ENCODE data around the gene WDFY2.

Gene WDFY2

DNA sequence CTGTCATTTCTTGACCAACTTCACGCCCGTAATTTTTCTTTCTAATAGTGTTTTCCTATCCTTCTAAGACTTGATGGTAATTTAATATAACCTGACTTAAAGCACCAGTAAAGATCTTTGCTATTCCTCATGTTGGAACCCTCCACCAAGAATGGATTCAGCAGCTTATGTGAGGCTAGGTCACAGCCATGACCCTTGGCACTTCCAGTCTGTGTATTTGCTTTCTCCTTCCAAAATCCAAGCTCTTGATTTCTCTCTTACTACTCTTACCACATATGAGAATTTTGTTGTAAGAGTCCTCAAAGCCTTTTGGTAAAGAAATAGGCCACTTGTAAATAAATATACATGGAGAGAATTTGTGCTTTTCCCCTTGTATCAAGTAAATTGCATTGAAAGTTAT is 158.3 kb downstream of the WDFY2 start:
- DNase-seq, result no peak

DNA sequence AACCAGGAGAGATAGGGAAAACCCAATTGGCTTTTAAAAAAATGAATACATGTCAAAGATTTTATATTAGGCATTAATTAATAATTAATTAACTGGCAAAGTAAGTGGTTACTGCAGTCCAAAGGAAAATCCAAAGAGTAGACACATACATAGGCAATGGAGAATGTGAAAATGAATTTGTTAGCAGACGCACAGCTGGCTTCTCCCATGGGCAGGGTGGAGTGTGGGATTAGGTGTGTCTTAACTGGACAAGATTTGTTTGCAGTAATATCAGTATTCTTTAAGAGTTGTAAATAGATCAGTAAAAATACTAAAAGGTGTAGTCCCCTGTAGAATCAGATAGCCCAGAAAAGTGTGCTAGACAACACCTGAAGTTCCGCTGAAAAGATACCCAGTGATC is 161.0 kb downstream of the WDFY2 start:
- DNase-seq, result no peak

DNA sequence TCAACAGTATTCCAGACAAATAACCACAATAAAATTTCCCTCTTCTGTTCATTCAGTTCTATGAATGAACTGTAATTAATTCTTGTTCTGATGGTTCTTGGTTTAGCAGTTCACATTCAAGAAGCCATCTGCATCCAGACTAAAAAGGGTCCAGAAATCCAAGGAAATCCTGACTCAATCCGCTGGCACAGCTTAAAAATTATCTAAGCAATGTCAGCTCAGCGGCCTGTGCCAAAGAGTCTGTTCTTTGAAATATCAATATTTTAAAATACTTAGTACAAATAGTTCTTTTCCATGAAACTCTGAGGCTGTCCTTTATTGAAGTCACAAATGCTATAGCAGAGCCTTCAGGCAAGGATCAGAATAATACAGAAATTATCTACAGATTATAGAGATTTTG is 162.5 kb downstream of the WDFY2 start:
- DNase-seq, result no peak

DNA sequence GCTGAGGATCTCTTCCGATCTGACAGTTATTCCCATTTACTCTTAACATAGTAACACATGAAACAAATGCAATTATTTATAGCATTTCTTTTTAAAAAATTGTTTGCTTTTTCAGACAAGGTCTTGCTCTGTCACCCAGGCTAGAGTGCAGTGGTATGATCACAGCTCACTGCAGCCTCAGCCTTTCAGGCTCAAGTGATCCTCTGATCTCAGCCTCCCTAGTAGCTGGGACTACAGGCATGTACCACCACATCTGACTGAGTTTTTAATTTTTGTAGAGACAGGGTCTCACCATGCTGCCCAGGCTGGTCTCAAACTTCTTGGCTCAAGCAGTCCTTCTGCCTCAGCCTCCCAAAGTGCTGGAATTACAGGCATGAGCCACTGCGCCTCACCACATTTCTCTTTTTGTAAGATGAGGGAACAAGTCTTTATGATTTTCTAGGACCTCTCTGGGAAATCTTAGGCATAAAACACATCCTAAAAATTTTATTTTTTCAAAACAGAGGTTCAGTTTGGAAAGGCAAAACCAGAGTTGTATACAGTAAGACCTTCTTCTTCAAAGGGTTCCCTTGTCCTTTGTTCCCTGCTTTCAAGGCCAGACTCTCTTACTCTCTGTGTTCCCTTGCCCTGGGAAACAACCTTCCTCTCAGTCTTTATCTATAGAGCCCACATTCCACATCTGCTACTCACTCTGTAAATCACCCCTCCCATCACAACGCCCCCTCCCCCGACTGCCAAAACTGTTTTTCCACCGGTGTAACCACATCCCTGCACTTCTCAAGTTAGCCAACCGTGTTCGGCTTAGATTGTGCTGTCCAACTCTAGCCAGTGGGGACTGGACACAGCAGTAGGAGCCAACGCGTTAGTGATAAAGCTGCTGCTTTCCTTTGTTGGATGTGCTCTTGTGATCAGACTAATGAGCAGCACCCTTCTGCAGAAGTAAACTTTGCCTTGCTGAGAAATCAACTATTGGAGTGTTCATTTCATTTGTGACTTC is 163.5 kb downstream of the WDFY2 start:
- DNase-seq, result no peak

DNA sequence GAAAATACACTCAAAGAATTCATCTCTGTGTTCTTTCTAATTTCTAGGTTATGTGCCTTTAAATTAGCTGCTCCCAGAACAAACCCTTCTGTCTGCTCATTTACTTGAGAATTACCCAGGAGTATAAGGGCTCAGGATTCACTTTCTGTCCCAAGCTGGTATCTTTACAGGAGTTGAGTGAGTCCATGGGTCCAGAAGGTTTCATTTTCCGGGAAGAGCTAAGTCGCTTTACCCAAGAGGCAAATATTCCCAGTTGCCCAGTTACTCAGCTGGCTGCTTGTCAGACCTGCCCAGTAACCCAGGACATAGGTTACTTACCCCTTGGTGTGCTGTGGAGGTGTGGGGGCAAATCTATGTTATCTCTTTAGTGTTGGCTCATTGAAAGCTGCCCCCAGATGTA is 172.4 kb downstream of the WDFY2 start:
- DNase-seq, result no peak

DNA sequence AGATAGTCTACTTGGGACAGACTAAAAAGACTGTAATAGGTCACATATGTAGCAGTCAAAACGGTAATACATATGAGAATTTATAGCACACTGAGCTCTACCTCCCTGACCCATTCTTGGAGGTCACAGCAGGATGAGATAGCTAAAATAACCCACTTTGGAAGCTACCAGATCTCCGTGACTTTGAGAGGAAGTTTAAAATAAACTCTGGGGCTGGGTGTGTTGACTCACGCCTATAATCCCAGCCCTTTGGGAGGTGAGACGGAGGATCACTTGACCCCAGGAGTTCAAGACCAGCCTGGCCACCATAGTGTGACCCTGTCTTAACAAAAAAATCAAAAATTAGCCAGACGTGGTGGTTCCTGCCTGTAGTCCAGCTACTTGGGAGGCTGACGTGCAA is 174.4 kb downstream of the WDFY2 start:
- no peak for DNase-seq

DNA sequence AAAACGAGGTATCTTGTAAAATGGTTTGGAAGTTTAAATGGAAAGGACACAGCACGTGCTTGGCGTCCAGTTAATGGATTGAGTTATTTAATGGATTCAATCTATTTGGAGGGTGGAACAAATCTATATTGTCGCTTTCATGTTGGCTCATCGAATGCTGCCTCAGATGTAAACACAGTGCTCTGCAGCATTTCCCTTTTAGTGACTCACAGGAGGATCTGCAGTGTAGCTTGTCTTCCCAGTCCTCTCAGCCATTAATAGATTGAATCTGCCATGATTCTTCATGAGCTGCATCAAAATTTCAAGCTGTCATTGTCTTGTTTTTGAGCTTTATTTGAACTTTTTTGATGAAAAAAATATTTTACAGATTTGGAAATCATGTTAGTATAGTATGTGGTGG is 175.0 kb downstream of the WDFY2 start:
- DNase-seq, result no peak

DNA sequence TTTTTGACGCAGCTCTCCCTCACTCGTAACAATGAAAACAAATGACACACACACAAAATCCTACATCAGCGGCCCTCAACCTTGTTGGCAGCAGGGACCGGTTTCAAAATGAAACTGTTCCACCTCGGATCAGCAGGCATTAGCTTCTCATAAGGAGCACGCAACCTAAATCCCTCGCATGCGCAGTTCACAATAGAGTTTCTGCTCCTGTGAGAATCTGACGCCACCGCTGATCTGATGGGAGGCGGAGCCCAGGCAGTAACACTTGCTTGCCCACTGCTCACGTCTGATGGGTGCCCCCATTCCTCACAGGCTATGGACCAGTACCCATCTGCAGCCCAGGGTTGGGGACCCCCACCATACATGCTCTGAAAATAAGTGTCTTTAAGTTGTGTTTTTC is 176.3 kb downstream of the WDFY2 start:
- no peak for DNase-seq

DNA sequence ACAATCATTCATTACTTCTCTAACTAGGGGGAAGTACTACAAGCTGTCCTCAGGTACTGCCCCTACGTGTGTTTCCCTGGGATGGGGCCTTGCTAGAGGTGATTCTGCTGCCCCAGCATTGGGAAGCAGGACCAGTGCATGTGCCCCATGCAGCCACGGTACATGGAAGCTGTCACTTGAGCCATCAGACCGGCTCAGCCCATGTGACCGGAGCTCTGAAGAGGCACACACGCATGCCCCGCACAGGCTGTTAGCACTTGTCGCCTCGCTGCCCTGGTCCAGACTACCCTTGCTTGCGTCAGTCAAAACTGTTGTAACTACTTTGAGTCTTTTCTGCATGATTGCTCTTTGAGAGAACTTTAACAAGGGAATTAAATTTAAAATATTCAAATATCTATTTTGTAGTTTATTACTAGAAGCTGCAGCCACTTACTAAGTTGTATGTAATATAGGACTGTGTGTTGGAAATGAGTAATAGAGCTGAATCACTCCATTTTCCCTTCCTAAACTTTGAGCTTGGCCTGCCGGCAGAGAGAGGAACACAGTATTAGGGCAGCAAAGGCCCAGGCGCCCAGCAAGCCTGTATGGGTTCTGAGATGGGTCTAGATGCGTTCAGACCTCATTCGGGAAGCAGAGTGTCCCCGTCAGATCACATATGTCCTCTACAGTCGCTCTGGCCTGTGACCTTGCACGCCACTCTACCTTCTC is 177.5 kb downstream of the WDFY2 start:
- DNase-seq, result no peak

DNA sequence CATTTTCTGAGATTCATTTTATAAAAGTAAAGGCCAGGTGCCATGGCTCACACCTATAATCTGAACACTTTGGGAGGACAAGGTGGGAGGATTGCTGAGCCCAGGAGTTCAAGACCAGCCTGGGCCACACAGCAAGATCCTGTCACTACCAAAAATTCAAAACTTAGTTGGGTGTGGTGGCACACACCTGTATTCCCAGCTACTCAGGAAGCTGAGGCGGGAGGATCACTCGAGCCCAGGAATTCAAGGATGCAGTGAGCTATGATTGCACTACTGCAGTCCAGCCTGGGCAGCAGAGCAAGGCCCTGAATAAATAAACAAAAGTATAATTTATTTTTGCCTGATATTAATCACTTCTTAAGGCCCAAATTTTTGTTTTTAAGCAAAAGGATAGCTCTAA is 179.2 kb downstream of the WDFY2 start:
- no peak for DNase-seq

DNA sequence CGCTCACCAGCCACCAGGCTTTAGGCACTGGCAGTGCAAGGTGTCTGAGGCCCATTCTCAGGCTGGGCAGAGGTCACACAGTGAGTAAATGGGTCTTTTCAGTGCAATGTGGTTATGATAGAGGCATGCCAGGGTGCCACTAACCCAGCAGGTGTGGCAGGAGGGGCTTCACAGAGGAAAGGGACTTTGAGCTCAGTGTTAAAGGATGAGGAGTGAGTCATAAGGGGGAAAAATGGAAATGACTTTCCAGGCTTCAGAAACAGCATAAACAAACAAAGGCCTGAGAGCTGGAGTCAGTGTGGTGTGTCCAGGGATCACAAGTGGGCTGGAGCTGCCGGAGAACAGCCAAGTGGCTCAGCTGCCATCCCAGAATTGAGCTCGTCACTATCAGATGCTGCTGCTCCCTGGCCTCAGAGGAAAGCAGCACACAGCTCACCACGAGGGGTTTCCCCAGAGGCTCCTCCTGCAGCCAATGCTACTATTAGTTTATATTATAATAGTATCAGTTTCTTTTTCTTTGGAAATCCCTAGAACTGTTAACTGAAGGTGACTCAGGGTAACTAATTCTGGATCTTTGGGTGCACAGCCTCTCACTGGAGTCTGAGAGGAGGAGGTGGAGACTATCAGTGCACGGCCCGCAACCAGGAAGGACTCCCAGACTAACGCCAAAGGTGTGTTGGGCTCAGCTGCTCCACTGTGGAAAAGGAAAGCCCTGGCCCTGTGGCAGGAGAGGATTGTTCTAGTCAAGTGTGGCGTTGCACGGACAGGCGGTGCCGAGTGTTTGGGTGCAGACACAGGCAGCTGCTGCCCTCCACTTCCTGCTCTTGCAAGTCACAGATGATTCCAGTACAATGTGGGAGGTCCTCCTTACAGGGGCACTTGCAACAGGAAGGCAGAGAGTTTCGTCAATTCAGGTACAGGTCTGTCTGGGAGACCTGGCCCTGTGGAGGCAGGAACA is 180.2 kb downstream of the WDFY2 start:
- DNase-seq, result peak; percentile 79

DNA sequence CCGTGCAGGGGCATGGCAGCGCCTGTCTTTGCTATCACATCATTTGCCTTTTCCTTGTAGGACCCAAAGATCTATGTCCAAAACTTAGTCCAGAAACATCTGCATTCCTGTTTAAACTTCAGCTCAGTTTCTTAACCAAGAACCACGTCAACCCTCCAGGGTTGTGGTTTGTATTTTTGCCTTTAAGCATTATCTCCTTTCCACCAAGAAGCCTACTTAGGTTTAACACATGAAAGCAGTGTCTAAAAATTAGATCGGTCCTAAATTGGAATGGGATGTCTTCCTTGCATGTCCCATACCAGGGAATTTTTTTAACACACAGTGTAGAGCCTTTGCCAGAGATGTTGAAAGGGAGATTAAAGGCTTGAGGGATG is 180.9 kb downstream of the WDFY2 start:
- DNase-seq, result no peak

DNA sequence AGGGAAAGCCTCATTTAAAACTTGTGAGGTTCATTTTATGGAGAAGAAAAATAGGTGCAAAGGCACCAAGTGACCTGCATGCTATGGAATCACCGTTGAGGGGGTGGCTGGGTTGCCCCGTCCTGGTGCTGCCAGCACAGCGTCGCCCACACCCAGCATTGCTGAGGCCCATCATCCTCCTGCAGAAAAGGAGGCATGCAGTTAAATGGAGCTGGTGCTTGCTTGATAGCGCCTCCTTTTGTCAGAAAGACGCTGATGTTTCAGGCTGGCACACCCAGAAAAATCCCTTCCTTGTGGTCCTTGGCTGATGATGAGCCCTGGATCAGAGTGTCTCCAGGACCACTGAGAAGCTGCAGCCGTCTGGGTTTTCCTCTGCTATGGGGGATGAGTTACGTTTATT is 182.8 kb downstream of the WDFY2 start:
- DNase-seq, result no peak

DNA sequence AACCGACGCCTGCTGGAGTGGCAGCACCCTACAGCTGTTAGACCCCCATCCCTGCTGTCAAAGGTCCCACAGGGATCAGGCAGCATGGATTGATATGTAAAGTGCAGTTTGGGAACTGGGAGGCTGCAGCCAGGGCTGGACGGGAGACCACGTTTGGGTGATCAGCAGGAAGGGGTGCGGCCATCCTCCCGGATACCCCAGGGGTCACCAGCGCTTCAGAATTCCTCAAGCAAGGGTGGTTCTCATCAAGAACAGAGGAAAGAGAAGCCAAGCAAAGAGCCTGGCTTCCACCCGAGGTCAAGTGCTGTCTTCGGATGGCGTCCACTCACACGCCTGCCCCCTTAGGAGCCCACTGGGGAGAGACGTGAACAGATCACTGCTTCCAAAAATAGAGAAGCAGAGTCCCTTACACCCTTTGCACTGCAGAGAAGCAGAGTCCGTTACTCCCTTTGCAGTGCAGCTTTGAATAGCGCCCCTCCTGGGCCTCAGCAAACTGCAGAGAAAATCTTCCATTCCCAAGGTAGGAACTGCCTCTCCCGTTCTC is 184.2 kb downstream of the WDFY2 start:
- no peak for DNase-seq

DNA sequence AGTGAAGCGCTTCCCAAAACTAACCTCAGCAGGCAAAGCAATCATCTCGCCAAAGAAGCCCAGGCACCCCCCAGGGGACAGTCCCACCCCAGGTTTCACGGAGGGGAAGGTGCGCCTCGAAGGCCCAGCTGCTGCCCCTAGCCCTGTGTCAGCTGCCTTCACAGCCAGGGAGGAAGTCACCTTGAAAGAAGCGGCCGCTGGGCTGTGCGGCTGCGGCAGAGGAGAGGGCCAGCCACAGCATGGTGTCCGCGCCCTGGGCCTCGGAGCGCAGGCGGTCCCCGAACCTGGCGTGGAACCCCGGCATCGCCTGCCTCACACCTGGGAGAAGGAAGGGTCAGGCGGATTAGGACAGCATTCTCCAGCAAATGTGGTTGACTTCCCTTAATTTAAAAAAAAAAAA is 184.7 kb downstream of the WDFY2 start:
- DNase-seq, result no peak

DNA sequence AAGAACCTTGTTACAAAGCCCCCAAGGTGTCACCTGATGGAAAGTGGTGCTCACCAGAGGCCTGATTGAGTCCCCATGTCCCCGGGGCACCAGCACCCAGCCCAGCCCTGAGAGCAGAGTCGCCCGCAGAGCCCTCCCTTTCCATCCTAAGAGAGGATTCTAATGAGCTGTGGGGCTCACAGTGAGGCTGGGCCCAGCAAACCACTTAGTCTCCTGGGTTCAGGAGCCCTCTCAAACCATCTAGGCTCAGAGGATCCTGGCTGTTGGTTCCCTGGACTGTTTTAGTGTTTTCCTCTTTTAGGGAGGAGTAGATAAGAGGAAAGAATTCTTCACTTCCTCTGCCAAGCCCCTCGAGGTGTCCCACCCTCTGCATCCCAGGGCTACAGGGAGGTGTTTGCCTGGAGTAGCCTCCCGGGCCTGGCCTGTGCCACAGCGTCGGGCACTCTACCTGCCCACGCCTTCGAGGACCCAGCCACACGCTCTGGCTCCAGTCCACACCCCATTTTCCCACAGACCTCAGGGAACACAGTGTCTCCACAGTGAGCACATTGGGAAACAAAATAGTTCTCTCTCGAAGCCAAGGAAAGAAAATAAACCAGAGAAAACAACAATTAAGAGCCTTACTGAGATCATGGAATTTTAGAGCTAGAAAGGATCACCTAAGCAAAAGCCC is 185.3 kb downstream of the WDFY2 start:
- DNase-seq, result no peak

DNA sequence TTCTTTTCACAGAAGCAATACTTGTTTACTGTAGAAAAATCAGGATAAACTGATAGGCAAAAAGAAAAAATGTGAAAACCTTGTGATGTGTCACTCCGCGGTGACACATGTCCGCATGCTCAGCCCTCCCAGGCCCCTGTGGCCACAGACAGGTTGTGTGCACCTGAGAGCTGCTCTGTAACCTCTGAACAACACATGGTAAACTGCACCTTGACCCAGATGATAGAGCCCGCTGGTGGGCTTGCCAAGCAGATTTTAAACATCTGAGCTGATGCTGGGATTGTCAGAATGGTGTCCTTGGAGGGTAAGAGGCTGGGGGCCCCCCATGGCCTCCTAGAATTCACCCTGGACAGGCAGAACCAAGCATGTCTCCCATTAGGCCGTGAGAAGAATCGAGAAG is 185.9 kb downstream of the WDFY2 start:
- no peak for DNase-seq

DNA sequence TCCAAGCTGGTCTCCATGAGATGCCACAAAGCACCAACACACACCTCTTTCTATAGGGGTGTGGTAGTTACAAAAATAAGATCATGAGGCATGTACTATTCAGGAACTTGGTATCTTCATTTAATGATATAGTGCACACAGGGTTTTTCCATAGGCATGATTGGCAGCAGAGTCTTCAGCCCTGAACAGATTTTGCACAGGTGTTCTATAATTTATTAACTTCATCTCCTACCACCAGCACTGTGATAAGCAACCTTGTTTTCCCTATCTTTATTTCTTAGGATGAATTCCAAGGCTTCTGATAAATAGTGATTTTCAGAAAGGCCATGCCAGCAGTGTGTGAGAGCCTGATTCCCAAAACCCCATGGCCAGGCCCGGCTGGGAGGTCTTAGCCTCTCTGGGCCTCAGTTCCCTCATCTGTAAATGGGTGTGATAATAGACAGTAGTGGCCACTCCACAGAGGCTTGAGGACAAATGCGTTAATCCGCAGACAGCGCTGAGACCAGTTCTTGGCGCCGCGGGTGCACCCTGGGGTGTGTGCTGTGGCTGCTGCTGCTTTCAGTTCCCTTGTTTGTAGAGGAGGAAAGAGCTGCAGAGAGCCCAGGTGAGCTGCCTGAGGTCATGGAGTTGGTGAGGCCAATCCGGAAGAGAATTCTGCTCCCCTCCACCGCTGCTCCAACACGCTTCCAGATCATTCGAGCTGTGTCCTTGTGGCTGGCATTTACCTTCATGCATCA is 186.6 kb downstream of the WDFY2 start:
- DNase-seq, result no peak

DNA sequence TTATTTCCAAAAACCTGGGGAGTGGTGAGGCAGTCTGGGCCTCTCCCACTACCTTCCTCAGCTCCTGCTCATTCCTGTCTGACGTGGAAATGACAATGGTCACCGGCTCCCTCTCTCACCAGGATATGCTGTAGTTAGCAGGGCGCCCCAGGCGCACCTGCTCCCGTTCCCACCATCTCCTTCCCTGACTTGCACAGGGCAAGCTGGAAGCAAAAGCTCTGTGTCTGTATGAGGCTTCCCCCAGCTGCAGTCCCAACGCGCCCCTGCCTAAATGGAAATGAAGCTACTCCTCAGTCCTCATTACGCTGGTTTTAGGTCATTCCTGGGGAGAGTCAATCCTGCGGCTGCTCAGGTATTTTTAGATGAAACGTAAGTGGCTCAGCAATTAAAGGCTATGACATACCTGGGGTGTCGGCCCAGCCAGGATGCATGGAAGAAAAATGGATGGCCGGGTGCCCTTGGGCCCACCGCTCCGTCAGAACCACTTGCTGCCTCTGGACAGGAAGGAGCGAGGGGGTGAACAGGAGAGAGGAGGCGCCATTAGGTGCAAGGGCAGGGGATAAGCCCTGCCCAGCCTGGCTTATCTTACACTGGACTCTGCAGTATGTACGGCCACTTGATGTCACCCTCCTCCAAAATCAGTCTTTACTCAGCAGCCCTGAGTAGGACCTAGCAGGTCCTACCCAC is 187.3 kb downstream of the WDFY2 start:
- DNase-seq, result no peak

DNA sequence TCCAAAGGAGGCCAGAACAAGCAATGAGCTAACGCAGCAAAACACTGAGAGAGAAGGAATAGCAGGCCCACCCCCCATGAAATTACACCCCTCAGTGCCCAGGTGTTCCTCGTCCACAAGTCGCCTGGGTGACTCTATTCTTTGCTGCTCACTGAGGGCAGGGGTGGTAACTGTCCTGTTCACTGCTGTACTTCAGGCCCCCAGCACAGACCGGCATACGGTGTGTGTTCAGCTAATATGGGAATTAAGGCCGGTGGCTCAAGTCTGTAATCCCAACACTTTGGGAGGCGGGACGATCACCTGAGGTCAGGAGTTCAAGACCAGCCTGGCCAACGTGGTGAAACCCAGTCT is 187.8 kb downstream of the WDFY2 start:
- DNase-seq, result no peak

DNA sequence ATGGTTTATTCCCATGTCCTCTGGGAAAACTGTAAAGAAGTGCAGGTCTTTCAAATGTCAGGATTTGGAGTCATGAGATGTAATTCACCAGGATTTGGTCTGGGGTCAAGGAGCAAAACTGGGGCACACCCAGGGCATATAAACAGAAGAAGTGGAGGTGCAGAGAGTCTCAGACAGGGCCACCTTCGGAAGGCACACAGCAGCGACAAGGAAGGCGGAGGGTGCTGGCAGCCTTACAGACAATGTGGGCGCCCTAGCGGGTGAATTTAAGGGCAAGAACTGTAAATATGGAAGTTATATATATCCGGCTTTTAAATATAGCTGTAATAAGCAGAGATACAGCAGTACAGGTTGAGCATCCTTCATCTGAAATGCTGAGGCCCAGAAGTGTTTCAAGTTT is 188.5 kb downstream of the WDFY2 start:
- DNase-seq, result no peak
